NCI-H1930 (cell line): Measurements from ENCODE around the gene SNRPB.

Experiments
- DNase-seq, 2 experiments: peaks; one replicate each; lab custom pipeline; 2025; lab: John Stamatoyannopoulos, UW

The SNRPB gene

GRCh38 chr20:2475850-2476741 lies 5.5 kb upstream of the SNRPB start:
- no peak for DNase-seq

GRCh38 chr20:2473516-2473915 lies 2.9 kb upstream of the SNRPB start:
- no peak for DNase-seq

GRCh38 chr20:2469991-2470422 lies 582 bp downstream of the SNRPB start:
- DNase-seq, result peak in 1 of 2 experiments; percentile 7

- DNase-seq, result no peak
Observed at GRCh38 chr20:2468581-2469407, 1.8 kb downstream of the SNRPB start.

GRCh38 chr20:2467412-2467811 lies 3.2 kb downstream of the SNRPB start:
- no peak for DNase-seq

- DNase-seq, result no peak
Observed at GRCh38 chr20:2465100-2465499, 5.5 kb downstream of the SNRPB start.

GRCh38 chr20:2463616-2464365 lies 6.8 kb downstream of the SNRPB start:
- DNase-seq, result no peak

- no peak for DNase-seq
Observed at GRCh38 chr20:2462484-2462883, 8.1 kb downstream of the SNRPB start.

- DNase-seq, result no peak
Observed at GRCh38 chr20:2460752-2461424, 9.7 kb downstream of the SNRPB start.

- no peak for DNase-seq
Observed at GRCh38 chr20:2459981-2460751, 10.4 kb downstream of the SNRPB start.

- no peak for DNase-seq
Observed at GRCh38 chr20:2458919-2459499, 11.6 kb downstream of the SNRPB start.

GRCh38 chr20:2455771-2456497 lies 14.7 kb downstream of the SNRPB start:
- no peak for DNase-seq

- no peak for DNase-seq
Observed at GRCh38 chr20:2453792-2454191, 16.8 kb downstream of the SNRPB start.

- peak; percentile 59 to 69 for DNase-seq
Observed at GRCh38 chr20:2451939-2452732, 18.5 kb downstream of the SNRPB start.

GRCh38 chr20:2451422-2451821 lies 19.2 kb downstream of the SNRPB start:
- no peak for DNase-seq

GRCh38 chr20:2449386-2449785 lies 21.2 kb downstream of the SNRPB start:
- DNase-seq, result no peak

GRCh38 chr20:2446845-2447244 lies 23.7 kb downstream of the SNRPB start:
- DNase-seq, result no peak

- DNase-seq, result no peak
Observed at GRCh38 chr20:2431185-2431584, 39.4 kb downstream of the SNRPB start.

GRCh38 chr20:2430538-2430937 lies 40.1 kb downstream of the SNRPB start:
- DNase-seq, result no peak
